Measurements from ENCODE around the gene RPGRIP1L.

DNA sequence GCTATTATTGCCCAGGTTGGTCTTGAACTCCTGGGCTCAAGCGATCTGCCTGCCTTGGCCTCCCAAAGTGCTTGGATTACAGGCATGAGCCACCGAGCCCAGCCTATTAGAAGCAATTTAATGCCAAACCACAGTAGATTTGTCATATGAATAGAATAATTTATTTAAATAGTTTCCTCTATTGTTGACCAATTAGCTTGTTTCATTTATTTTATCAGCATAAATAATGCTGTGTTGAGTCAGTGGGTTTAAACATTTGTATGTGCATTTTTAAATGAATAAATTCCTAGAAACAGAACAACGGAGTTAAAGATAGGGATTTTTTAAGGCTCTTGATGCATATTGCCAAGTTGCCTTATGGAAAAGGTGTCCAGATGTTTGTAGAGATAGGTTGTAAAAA is 27.0 kb upstream of the RPGRIP1L start:
- TF ChIP-seq SRF (CRISPR knock-in tag; IDR thresholded peaks at IDR 0.05) (no peak), POLR2A (conservative IDR thresholded peaks at IDR 0.05) (no peak), ZBTB49 (CRISPR knock-in tag; IDR thresholded peaks at IDR 0.05; ENCODE audit: borderline replicate concordance) (no peak), MTA1 (IDR thresholded peaks at IDR 0.05; ENCODE audit: borderline replicate concordance) (no peak), MYC (IDR thresholded peaks at IDR 0.05; ENCODE audit: low read depth, low read length) (no peak), MYC (CRISPR knock-in tag; IDR thresholded peaks at IDR 0.05; ENCODE audit: borderline replicate concordance, low read depth) (no peak), CEBPB (tag; IDR thresholded peaks at IDR 0.05) (no peak), SPI1 (IDR thresholded peaks at IDR 0.05; ENCODE audit: borderline replicate concordance, low read depth, low read length) (no peak), ETV1 (tag; conservative IDR thresholded peaks at IDR 0.05; ENCODE audit: low read depth) (no peak), BDP1 (IDR thresholded peaks at IDR 0.05; ENCODE audit: insufficient read depth, insufficient read length) (no peak)
- TF ChIP-seq, protein P1, sequence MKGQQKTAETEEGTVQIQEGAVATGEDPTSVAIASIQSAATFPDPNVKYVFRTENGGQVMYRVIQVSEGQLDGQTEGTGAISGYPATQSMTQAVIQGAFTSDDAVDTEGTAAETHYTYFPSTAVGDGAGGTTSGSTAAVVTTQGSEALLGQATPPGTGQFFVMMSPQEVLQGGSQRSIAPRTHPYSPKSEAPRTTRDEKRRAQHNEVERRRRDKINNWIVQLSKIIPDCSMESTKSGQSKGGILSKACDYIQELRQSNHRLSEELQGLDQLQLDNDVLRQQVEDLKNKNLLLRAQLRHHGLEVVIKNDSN (CRISPR knock-in tag; IDR thresholded peaks at IDR 0.05): no peak
